G401 (cell line): ENCODE data around the gene PRLH. TPM values are rescaled to one million over a fixed set of nuclear protein-coding genes. Genes with fewer than 3 reads are reported as not detected.
"Not testable (repeated sequence)": the region's sequence is repeated elsewhere in the genome, so short reads cannot be mapped to it uniquely, and the experiment has no call there.

Source experiments
- DNase-seq: peaks from one replicate; pipeline ENCODE4 v3.0.0-alpha.2; 2015; ENCODE audit warnings: low spot score
- in situ Hi-C: cut with HindIII; loops from 2 replicates; pipeline ENCODE4 v1.10.0; 2016; ENCODE audit warnings: low sequenced_read_pairs, mixed read lengths
- total RNA-seq: library from RNA; depleted of rRNA; stranded (reverse); fragments of >200 nt; shearing (Covaris generic); gene quantifications from 2 replicates; pipeline ENCODE4 v1.2.3, GENCODE V29; 2014

The PRLH gene
- total RNA-seq, 1 experiment from 2014 or later = not detected

DNA sequence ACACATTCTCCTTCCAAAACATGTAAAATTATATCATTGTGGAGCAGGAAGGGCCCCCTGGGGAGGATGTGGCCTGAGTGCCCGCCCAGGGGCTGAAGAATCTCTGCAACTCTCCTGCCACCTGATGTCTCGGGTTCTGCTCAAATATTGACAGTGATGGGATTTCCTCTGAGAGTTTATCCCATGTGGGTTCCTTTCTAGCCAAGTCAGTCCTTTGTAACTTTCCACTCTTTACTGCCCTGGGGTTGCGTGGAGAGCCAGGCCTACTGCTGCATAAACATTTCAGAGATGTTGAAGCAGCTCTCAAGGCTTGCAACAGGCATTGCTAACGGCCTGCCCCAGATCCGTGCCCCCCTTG lies 28.1 kb downstream of the PRLH start:
- DNase-seq = no peak
- in situ Hi-C loops = no loop called here

DNA sequence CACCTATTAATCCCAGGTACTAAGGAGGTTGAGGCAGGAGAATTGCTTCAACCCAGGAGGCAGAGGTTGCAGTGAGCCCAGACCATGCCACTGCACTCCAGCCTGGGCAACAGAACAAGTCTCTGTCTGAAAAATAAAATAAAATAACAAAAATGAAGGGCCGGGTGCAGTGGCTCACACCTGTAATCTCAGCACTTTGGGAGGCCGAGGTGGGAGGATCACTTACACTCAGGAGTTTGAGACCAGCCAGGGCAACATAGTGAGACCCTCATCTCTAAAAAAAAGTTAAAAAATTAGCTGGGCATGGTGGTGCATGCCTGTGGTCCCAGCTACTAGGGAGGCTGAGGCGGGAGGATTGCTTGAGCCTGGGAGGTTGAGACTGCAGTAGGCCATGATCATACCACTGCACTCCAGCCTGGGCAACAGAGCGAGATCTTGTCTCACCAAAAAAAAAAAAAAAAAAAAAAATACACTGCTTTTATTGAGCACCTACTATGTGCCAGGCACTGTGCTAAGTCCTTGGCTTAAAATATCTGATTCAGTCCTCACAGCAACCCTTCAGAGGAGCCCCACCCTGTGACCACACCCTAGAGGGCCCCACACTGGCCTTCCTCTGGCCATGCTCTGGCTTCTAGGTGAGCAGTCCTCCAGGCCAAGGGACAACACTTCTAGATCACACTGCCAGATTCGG lies 29.6 kb downstream of the PRLH start:
- in situ Hi-C loops, DNase-seq: not testable (repeated sequence)

GRCh38 chr2:237596520-237597195 lies 30.3 kb downstream of the PRLH start:
- DNase-seq = no peak
- in situ Hi-C loops = no loop called here

DNA sequence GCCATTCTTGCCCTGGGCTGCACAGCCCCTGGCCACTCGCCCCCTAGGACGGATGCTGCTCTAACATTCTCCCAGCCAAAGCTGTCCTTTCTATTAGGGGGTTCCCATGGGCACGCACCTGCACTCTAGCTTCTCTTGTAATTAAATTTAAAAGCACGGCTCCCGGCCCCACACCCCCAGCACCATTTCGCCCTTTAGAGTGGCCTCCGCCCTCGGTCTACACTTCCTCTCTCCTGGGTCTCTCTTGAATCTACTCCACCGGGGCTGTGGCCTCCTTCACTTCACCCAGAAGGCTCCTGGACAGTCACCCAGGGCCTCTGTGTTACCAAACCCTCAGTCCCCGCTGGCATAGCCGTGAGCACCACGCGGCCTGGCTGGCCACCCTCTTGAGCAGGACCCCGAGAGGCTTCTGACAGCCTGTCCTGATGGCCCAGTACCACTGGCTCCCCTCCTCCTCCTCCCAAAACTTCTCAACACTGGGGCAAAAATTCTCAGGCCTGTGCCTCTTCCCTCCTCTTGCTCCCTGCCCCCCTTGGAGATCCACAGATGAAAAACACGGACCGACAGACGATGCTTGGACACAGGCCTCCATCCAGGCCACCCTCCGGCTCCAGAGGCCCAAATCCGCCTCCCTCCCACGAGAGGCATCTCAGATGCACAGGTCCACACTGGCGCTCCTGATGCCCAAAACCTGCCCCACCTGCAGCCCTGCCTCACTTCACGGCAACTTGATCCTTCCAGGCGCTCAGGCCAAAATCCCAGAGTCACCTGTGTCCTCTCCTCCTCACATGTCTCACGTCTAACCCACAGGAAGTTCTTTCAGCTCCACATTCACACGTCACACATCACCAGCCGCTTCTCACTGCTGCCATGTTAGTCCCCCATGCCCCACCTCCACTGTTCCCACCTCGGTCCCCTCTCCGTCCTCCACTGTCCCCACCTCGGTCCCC lies 31.1 kb downstream of the PRLH start:
- in situ Hi-C loops = no loop called here
- DNase-seq = no peak

DNA sequence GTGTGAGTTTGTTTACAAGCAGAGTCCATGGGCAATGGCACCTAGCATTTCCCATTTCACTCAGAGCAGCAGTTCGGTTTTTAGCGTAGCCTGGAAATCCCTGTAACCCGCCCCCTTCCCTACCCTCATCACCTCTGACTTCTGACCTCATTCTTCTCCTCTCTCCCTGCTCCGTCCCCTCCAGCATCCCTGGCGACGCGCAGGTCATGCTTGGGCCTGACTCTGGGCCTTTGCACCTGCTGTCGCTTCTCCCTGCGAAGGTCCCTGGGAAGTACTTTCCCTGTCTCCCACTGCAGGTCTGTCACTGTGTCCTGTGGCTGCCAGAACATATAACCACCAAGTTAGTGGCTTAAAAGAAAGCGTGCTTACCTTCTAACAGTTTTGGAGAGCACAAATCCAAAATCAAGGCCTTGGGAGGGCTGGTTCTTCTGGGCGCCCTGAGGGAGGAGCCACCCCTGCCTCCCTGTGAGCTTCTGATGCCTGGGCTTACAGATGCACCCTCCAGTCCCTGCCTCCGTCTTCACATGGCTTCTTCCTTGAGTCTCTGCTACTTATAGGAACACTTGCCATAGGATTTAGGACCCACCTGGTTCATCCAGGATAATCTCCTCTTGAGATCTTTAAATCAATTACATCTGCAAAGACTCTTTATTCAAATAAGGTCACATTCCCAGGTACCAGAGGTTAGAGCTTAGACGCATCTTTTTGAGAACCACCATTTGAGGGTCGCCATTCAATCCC lies 32.3 kb downstream of the PRLH start:
- no peak for DNase-seq
- in situ Hi-C loops = no loop called here

DNA sequence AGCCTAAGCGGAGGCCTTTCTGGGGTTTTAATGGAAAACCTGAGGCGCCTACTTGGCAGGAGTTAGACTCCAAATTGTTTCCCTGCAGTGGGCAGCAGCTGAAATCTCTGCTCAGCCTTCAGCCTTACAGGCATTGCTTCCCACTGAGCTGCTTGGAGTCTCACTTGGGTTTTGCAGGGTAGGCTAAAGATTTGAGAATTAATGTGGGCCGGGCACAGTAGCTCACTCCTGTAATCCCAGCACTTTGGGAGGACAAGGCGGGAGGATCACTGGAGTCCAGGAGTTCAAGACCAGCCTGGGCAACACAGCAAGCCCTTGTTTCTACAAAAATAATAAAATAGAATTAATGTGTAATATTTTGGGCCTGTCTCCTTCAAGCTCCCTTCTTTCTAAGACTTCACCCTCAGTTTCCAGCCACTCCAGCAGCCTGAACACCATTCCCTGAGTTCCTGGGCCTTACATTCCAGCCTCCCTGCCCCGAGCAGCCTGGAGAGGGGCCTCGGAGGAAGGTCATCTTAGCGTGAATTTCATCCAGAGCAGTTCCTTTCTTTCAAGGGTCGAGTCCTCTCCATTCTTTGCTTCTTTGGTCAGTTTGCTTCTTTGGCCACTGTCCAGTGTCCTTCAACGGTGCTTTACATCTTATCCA lies 33.2 kb downstream of the PRLH start:
- in situ Hi-C loops = loop anchor here (5.0 kb wide), 1 partner anchor 83 kb away; no protein-coding TSS in a partner anchor
- no peak for DNase-seq

DNA sequence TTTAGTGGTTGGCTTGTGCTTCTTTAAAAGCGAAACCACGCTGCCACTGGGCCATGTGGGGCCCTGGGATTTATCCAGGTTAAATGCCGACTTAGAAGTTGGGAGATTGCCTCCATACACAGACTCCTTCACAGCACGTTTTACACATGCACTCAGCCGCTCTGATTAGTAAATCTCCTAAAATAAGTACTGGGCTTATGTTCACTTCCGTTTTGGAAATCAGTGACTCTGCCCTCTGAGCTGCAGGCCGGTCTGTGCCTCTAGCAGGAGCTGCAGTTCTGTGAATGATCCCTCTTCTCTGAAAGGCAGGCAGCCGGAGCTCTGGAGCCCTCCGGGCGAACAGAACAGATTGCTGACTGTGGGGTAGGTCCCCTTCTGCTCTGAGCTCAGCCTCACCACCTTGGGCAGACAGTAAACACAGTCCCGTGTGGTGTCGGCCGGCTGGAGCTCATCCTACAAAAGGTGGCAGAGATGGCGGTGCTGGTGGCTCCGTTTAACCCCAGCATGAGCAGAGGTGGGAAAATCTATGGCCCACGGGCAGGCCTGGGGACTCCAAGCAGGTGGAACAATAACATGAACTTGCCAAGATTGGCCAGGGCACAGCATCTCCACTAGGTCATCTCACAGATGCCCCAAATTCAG lies 34.0 kb downstream of the PRLH start:
- DNase-seq = peak; percentile 82

DNA sequence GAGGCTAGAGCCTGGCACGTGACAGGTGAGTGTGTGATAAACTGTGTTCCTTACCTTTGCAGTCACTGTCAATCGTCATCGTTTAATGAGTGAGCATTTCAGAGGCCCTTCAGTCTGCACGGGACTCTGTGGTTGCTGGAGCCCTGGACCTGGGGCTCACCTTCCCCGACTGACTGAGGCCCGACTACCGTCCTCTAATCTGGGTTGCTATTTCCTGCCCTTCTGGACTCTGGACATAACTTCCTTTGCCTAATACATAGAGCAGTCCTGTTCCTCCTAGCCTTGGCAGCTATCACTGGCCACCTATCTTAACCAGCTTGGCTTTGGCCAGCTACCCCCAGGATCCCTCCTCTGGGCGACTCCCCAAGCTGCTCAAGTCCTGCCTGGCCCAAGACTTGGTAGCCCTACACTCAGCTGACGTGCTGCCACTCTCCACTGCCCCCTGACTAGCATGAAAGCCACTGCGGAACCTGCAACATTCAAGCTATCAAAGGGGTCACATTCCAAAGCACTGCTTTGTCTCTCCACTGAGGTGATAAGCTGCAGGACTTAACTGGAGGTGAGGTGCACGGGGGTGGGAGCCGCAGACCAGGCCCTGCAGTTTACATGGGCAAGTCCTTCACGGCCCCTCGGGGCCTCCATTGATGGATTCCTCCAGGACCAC lies 35.2 kb downstream of the PRLH start:
- no peak for DNase-seq
- in situ Hi-C loops = loop anchor here (5.0 kb wide), 1 partner anchor 81 kb away; no protein-coding TSS in a partner anchor

More for the DNA sequence above, 34.0 kb downstream of the PRLH start:
- in situ Hi-C loops = loop anchor here (5.0 kb wide), 1 partner anchor 82 kb away; no protein-coding TSS in a partner anchor

DNA sequence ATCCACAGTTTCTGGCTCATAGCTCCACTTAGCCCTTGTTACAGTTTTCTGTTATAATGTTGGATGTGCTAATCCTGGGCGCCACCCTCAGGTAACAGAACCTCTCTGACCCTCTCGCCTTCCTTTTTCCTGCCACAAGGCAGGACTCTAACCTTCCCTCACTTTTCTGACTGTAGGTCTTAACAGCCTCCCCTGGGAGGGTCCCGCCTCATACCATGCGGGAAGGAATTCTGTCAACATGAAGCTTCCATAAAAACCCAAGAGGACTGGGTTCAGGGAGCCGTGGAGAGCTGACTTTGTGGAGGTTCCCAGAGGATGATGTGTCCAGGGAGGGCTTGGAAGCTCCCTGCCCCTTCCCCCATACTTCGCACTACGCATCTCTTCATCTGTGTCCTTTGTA lies 36.0 kb downstream of the PRLH start:
- in situ Hi-C loops = loop anchor here (5.0 kb wide), 1 partner anchor 80 kb away; no protein-coding TSS in a partner anchor
- no peak for DNase-seq

DNA sequence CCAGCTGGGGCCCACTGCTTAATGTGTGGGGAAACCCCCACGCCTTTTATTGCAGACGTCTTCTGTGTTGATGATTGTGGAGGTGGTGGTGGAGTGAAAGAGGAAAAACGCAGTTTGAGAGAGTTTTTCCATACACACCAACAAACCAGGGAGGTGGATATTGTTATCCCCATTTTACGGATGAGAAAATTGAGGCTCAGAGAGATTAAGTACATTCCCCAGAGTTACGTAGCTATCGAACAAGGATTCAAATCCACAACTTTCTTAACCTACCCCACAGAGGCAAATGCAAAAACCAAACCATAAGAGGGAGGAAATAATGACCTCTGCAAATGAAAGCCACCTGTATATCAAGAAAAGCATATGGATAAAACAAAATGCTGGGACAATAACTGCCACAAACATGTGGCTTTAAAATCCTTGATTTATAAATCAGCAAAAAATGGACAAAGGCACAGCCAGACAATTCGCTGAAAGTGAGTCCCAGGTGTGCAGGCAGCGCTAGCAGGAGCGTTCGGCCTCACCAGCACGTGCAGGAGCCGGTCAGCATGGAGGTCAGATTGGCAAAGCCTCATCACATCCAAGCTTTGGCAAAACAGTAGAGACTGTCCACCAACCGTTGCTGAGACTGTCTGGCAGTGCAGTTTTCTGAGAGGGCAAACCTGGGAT lies 36.8 kb downstream of the PRLH start:
- DNase-seq = no peak
- in situ Hi-C loops = loop anchor here (5.0 kb wide), 1 partner anchor 79 kb away; no protein-coding TSS in a partner anchor

DNA sequence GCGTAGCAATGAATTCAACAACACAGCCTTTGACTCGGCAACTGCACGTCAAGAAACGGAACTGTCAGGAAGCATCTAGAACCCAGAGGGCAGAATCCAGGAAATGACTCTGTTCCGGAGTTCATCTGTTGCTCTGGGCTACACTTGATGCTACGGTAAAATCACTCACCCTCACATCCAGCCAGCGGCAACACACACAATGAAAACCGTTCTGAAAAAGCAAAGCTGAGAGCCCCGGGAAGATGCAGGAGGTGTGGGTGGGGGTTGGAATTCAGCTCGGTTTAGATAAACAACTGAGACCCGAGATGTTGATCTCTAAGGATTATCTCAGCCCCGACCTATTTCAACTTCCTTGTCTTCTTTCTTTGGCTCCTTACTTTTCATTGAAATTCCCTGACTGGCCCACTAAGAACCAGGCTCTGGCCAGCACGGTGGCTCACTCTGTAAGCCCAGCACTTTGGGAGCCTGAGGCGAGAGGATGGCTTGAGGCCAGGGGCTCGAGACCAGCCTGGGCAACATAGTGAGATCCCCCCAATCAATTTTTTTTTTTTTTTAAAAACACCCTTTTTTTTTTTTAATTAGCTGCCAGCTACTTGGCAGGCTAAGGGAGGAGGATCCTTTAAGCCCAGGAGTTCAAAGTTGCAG lies 37.5 kb downstream of the PRLH start:
- in situ Hi-C loops = loop anchor here (5.0 kb wide), 1 partner anchor 78 kb away; no protein-coding TSS in a partner anchor
- DNase-seq = no peak

- no peak for DNase-seq
- in situ Hi-C loops = loop anchor here (5.0 kb wide), 1 partner anchor 78 kb away; no protein-coding TSS in a partner anchor
Observed at GRCh38 chr2:237604391-237604790, 38.0 kb downstream of the PRLH start.

DNA sequence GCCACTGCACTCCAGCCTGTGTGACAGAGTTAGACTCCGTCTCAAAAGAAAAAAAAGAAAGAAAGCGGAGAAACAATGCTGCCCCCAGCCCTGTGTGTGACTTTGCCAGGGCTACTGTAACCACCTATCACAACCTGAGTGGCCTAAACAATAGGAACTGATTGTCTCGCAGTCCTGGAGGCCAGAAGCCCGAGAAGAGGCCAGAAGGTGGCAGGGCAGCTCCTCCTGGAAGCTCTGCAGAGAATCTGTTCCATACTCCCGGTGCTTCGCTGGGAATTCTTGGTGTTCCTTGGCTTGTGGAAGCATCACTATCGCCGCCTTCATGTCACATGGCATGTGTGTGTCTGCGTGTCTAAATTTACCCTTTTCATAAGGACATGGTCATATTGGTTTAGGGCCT lies 38.6 kb downstream of the PRLH start:
- DNase-seq = no peak
- in situ Hi-C loops = loop anchor here (5.0 kb wide), 1 partner anchor 77 kb away; no protein-coding TSS in a partner anchor

DNA sequence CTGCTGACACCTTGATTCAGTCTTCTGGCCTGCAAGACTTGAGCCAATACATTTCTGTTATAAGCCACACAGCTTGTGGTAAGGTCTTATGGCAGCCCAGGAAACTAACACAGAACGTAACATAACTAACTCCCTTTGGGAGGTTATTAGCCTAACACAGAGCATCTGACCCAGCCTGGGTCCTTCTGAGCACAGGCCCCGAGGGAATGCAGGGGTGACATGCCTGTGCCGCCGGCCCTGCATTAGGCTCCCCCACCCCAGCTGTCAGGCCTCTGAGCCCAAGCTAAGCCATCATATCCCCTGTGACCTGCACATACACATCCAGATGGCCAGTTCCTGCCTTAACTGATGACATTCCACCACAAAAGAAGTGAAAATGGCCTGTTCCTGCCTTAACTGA lies 40.1 kb downstream of the PRLH start:
- in situ Hi-C loops, DNase-seq: not testable (repeated sequence)

DNA sequence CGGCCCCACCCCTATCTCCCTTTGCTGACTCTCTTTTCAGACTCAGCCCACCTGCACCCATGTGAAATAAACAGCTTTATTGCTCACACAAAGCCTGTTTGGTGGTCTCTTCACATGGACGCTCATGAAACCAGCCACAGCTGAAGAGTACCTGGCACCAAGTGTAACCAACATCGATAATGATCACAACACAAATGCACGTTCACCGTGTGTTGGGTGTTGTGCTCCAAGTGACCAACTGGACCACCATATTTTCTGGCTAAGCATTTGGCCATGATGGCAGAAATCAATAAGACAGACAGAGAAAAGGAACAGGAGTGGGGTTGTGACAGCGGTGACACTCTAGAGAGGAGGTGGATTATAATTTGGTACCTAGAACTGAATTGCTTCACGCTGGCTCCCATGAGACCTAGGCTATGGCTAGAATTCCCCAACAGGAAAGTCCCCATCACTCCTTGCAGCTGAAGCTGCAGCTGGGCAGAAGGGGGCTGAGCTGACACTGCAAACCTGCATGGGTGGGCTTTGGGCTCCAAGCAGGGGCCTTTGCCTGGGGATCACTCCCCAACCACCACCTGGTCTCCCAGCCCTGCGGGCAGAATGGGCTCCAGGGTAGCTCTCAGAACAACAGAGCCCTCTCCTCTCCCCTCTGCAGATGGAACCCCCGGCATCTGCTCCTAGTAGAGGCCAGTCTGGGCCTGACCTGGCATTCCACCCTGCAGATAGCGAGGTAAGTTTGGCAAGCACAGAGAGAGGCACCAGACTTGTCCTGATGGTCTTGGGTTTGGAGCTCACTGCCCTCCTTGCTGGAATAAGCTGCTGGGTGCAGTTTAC lies 46.4 kb downstream of the PRLH start:
- in situ Hi-C loops = no loop called here
- DNase-seq = no peak
